PC-9 (cell line): ENCODE measurements around the gene CCDC78. TPM values are rescaled to one million over a fixed set of nuclear protein-coding genes. Genes with fewer than 3 reads are reported as not detected.
A peak's percentile ranks its signal among the peaks of the same experiment; 100 is the strongest.

Experiments used
- BruUV-seq: library from RNA; stranded (reverse); fragments of 400-500 nt; replicated peaks from 2 replicates; lab custom pipeline; 2021; lab: Mats Ljungman, UMichigan
- CTCF ChIA-PET: fragments of 300-600 bp; sonication (Branson Sonifier 250); formaldehyde crosslinking; loops from one replicate; lab custom pipeline; 2022; ENCODE audit warnings: antibody characterized with exemption; lab: Charles Lee
- POLR2A ChIA-PET: fragments of 300-600 bp; sonication (Branson Sonifier 250); formaldehyde crosslinking; loops from one replicate; lab custom pipeline; 2022; ENCODE audit warnings: antibody characterized with exemption; ENCODE audit not compliant: unreplicated experiment; lab: Charles Lee
- DNase-seq, 2 experiments: peaks; one replicate each; pipeline versions ENCODE4 v3.0.0 to v3.0.0-alpha.2; 2015 to 2022; ENCODE audit warnings: mixed read lengths in 1 of 2
- H2AFZ ChIP-seq: fragments of 200-600 bp; sonication (generic); 2 replicates; pipeline ENCODE4 v1.8.1; 2017; ENCODE audit warnings: antibody characterized with exemption
- H3F3A ChIP-seq: fragments of 200-600 bp; sonication (generic); 2 replicates; pipeline ENCODE4 v1.8.1; 2017; ENCODE audit warnings: antibody characterized with exemption, mild to moderate bottlenecking, low read depth; ENCODE audit not compliant: insufficient read depth
- H3K27ac ChIP-seq: fragments of 200-600 bp; sonication (generic); 2 replicates; pipeline ENCODE4 v1.6.1; 2016; ENCODE audit warnings: mixed run types
- H3K27me3 ChIP-seq: fragments of 200-600 bp; sonication (generic); 2 replicates; pipeline ENCODE4 v1.6.1; 2016; ENCODE audit warnings: low read depth, mixed run types; ENCODE audit not compliant: insufficient read depth
- H3K36me3 ChIP-seq: fragments of 200-600 bp; sonication (generic); 2 replicates; pipeline ENCODE4 v1.6.1; 2016; ENCODE audit warnings: low read depth, mixed run types
- H3K4me1 ChIP-seq: fragments of 200-600 bp; sonication (generic); replicated peaks from 2 replicates; pipeline ENCODE4 v1.6.1; 2016; ENCODE audit warnings: mixed run types; ENCODE audit not compliant: insufficient read depth
- H3K4me2 ChIP-seq: fragments of 200-600 bp; sonication (generic); 2 replicates; pipeline ENCODE4 v1.6.1; 2017; ENCODE audit warnings: mixed run types
- H3K4me3 ChIP-seq: fragments of 200-600 bp; sonication (generic); 2 replicates; pipeline ENCODE4 v1.6.1; 2016; ENCODE audit warnings: mixed run types
- H3K79me2 ChIP-seq: fragments of 200-600 bp; sonication (generic); 2 replicates; pipeline ENCODE4 v1.6.1; 2017; ENCODE audit warnings: low read depth, mixed run types
- H3K9me2 ChIP-seq: fragments of 200-600 bp; sonication (generic); 2 replicates; pipeline ENCODE4 v1.8.1; 2017; ENCODE audit warnings: mild to moderate bottlenecking; ENCODE audit not compliant: insufficient read depth
- H3K9me3 ChIP-seq: fragments of 200-600 bp; sonication (generic); 2 replicates; pipeline ENCODE4 v1.8.1; 2016; ENCODE audit warnings: low read depth; ENCODE audit not compliant: insufficient read depth
- H4K20me1 ChIP-seq: fragments of 200-600 bp; sonication (generic); 2 replicates; pipeline ENCODE4 v1.8.1; 2017; ENCODE audit not compliant: insufficient read depth
- EZH2 ChIP-seq: fragments of 200-600 bp; sonication (generic); IDR thresholded peaks from 2 replicates; pipeline ENCODE4 v1.8.0; 2017; ENCODE audit warnings: antibody characterized with exemption, low read depth
- intact Hi-C: fragments of 100-400 bp; cut with micrococcal nuclease; formaldehyde crosslinking; loops from one replicate; pipeline ENCODE4 v1.10.0; 2022; ENCODE audit not compliant: unreplicated experiment
- total RNA-seq: library from RNA; stranded (reverse); gene quantifications from 2 replicates; pipeline ENCODE4 v1.2.3, GENCODE V29; 2021
- TF ChIP-seq, protein P1 (sequence below): fragments of 200-600 bp; sonication (generic); conservative IDR thresholded peaks from 2 replicates; pipeline ENCODE4 v1.6.1; 2017; ENCODE audit warnings: mixed run types, antibody characterized with exemption, mild to moderate bottlenecking, moderate library complexity

The CCDC78 gene
- total RNA-seq, 1 experiment from 2014 or later = 4.2 TPM

DNA sequence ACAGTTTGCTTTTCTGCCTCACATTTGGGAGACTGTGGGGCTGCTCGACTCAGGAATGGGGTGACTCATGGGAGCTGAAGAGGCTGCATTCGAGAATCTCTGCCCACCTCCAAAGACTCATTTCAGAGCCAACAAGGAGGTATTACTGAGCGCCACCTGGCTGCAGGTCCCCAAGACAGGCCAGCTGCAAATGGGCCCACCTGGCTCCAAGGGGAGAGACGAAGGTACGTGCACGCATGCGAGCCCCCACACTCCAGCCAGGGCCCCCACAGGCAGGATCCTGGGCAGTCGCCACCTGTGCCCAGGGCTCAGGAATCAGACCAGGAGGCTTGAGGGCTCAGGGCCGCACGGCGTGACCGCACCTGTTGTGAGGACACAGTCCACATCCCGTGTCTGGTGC is 6.7 kb upstream of the CCDC78 start:
- intact Hi-C loops = no loop called here
- Histone ChIP-seq H3K27me3 (no peaks in the 10 kb centered on the region), H2AFZ (no peak overlapping the region), H3K9me3 (no peaks in the 10 kb centered on the region), H3F3A (peaks cover 7% of the 10 kb centered on the region; the same call in 1 of the 2 replicates), H3K9me2 (no peaks in the 10 kb centered on the region), H3K79me2 (no peaks in the 10 kb centered on the region), H3K4me2 (no peak overlapping the region), H4K20me1 (no peaks in the 10 kb centered on the region), H3K27ac (no peak overlapping the region), H3K4me1 (no peaks in the 10 kb centered on the region), H3K36me3 (no peaks in the 10 kb centered on the region), H3K4me3 (no peak overlapping the region)
- ChIA-PET CTCF (no interaction called here), POLR2A (no interaction called here)
- DNase-seq = peak in 1 of 2 experiments; percentile 32
- no peak for TF ChIP-seq EZH2
- TF ChIP-seq, protein P1, sequence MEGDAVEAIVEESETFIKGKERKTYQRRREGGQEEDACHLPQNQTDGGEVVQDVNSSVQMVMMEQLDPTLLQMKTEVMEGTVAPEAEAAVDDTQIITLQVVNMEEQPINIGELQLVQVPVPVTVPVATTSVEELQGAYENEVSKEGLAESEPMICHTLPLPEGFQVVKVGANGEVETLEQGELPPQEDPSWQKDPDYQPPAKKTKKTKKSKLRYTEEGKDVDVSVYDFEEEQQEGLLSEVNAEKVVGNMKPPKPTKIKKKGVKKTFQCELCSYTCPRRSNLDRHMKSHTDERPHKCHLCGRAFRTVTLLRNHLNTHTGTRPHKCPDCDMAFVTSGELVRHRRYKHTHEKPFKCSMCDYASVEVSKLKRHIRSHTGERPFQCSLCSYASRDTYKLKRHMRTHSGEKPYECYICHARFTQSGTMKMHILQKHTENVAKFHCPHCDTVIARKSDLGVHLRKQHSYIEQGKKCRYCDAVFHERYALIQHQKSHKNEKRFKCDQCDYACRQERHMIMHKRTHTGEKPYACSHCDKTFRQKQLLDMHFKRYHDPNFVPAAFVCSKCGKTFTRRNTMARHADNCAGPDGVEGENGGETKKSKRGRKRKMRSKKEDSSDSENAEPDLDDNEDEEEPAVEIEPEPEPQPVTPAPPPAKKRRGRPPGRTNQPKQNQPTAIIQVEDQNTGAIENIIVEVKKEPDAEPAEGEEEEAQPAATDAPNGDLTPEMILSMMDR = no peak
- BruUV-seq = no TSS peak

DNA sequence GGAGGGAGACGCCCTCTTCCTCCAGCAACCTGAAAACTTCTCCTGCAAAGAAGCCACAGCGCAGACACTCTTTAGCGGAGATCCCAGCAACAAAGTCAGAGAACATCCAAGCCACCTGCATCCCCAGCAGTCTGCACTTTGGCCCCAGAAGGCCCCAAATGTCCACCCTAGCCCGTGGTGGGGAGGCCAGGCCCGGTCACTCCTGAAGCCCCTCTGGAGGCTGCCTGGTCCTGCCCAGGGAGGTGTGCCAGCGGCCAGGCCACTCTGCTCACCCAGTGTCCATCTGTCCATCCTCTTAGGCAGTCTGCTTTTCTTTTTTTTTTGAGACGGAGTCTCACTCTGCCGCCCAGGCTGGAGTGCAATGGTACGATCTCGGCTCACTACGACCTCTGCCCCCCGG is 6.1 kb upstream of the CCDC78 start:
- intact Hi-C loops = no loop called here

DNA sequence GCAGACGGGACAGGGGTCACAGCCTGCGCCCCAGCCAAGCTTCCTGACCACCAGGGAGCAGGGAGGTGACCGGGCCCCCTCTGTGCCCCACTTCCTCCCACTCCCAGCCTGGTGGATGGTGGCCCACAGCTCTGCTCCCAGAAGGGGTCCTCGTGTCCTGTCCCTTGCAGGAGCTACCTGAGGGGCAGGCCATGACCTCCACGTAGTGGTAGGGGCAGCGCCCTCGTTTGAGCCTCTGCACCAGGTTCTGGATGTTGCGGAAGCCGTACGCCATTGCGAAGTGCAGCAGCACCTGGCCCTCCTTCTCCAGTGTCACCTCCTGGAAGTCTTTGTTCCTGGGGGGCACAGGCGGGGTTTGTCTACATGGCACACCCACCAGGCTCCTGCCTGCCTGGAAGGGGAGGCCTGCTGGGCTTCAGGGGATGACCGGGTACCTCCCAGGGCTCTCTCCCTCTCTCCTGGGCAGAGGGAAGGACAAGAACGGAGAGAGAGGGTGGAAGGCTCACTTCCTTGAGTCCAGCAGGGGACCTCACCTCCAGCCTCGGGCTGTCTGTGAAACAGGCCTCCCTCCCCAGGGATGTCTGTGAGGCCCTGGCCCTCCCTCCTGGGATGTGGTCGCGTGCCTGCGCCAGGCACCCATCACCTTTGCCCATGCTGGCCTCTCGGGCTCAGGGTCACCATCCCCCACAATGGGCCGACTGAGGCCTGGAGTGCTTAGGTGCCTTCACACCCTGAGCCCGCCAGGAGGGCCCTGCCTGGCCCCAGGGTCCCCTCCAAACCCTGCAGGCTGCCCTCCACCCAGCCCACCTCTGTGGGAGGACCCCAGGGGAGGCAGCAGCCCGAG is 4.6 kb upstream of the CCDC78 start:
- Histone ChIP-seq H3K4me3 (no peak overlapping the region), H3K79me2 (no peaks in the 10 kb centered on the region), H3K4me2 (no peak overlapping the region), H3K4me1 (no peaks in the 10 kb centered on the region), H3K27ac (no peak overlapping the region), H3K9me2 (no peaks in the 10 kb centered on the region), H2AFZ (no peak overlapping the region), H3K36me3 (no peaks in the 10 kb centered on the region), H3K27me3 (no peaks in the 10 kb centered on the region), H3K9me3 (no peaks in the 10 kb centered on the region), H3F3A (peaks cover 15% of the 10 kb centered on the region), H4K20me1 (peaks cover 4% of the 10 kb centered on the region; the same call in 1 of the 2 replicates)
- intact Hi-C loops = no loop called here
- no TSS peak for BruUV-seq
- ChIA-PET CTCF (no interaction called here), POLR2A (no interaction called here)
- TF ChIP-seq EZH2 = no peak
- TF ChIP-seq, protein P1 = no peak
- DNase-seq = peak in 1 of 2 experiments; percentile 30

More for the DNA sequence above, 6.1 kb upstream of the CCDC78 start:
- H3F3A ChIP-seq = peaks cover 7% of the 10 kb centered on the region; the same call in 1 of the 2 replicates
- TF ChIP-seq, protein P1 = no peak
- TF ChIP-seq EZH2 = no peak
- H3K9me3 ChIP-seq = no peaks in the 10 kb centered on the region
- no peaks in the 10 kb centered on the region for H3K4me1 ChIP-seq
- H3K27me3 ChIP-seq = no peaks in the 10 kb centered on the region
- H3K9me2 ChIP-seq = no peaks in the 10 kb centered on the region
- no peaks in the 10 kb centered on the region for H3K36me3 ChIP-seq
- POLR2A ChIA-PET = interaction anchor here (0.6 kb wide), 1 partner anchor 28 kb away, joined by 3 read pairs; no protein-coding TSS in a partner anchor
- no peak overlapping the region for H3K4me2 ChIP-seq
- H3K79me2 ChIP-seq = no peaks in the 10 kb centered on the region
- H3K27ac ChIP-seq = no peak overlapping the region
- H3K4me3 ChIP-seq = no peak overlapping the region
- no TSS peak for BruUV-seq
- H4K20me1 ChIP-seq = no peaks in the 10 kb centered on the region
- peak in 1 of 2 experiments; percentile 10 for DNase-seq
- CTCF ChIA-PET = interaction anchor here (0.7 kb wide), 1 partner anchor 256 kb away, joined by 4 read pairs; no protein-coding TSS in a partner anchor
- H2AFZ ChIP-seq = no peak overlapping the region
